Hepatic stellate cell (primary cell): ENCODE results near the gene TRPM2.
"Not testable (repeated sequence)": the region's sequence is repeated elsewhere in the genome, so short reads cannot be mapped to it uniquely, and the experiment has no call there.

Experiments
- DNase-seq: peaks from one replicate; pipeline ENCODE4 v3.0.0; 2011; ENCODE audit warnings: low spot score

Gene TRPM2

GRCh38 chr21:44463724-44464123, 110.3 kb downstream of the TRPM2 start:
- no peak for DNase-seq

DNA sequence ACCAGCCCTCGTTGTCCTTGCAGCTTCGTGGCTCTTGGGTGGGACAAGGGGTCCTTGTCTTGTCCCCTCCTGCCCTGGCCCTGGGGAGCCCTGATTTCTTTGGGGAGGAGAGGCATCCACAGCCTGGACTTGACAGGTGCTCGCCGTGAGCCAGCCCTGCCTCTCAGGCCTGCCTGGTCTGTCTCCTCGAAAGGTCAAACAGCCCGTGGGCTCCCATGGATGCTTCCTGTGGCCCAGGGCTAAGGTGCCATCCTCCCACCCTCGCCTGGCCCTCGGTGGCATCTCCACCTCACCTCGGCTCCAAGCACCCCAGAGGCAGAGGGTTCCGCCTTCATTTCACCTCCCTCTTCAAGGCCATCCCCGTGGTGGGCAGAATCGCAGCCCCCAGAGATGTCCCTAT, 110.9 kb downstream of the TRPM2 start:
- no peak for DNase-seq

- no peak for DNase-seq
Observed at GRCh38 chr21:44466351-44466954, 113.0 kb downstream of the TRPM2 start.

GRCh38 chr21:44466996-44467858, 113.8 kb downstream of the TRPM2 start:
- no peak for DNase-seq

DNA sequence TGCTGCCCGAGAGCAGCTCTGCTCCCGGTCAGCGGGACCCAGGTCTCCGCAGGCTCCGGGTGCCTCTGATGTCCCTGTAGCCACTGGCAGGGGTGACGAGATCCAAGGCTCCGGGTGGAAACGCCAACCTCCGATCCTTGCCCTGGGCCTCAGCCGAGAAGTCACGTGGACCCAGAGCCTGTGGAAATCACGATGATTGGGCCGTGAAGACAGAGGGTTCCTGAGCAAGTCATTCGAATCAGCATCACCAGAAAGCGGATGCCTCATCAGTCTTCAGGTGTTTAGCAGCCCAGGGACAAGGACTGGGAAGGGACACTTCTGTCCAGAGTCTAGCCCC, 114.4 kb downstream of the TRPM2 start:
- no peak for DNase-seq

- DNase-seq, result no peak
Observed at GRCh38 chr21:44471341-44471740, 117.9 kb downstream of the TRPM2 start.

GRCh38 chr21:44471996-44472395, 118.6 kb downstream of the TRPM2 start:
- DNase-seq, result no peak

GRCh38 chr21:44473915-44474555, 120.6 kb downstream of the TRPM2 start:
- no peak for DNase-seq

DNA sequence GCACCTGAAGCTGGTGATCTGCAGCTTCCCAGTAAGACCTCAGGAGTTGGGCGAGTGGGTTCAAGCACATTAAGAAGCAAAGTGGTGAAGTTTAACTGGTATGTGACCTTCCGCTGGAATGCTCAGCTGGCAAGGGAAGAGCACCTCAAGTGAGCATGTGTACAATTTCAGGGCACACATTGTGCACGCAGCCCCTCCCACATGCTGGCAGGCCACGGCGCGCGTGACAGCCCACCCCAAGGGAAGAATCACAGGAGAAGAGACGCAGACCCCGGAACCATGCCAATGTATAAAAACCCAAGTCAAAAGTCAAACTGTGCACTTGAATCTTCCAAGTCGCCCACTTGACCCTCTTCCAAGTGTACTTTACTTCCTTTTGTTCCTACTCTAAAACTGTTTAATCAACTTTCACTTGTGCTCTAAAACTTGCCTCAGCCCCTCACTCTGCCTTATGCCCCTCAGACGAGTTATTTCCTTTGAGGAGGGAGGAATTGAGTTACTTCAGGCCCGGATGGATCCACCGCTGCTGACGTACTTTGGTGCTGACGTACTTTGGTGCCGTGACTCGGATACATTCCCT, 121.9 kb downstream of the TRPM2 start:
- DNase-seq, result no peak

GRCh38 chr21:44477131-44477530, 123.7 kb downstream of the TRPM2 start:
- no peak for DNase-seq

DNA sequence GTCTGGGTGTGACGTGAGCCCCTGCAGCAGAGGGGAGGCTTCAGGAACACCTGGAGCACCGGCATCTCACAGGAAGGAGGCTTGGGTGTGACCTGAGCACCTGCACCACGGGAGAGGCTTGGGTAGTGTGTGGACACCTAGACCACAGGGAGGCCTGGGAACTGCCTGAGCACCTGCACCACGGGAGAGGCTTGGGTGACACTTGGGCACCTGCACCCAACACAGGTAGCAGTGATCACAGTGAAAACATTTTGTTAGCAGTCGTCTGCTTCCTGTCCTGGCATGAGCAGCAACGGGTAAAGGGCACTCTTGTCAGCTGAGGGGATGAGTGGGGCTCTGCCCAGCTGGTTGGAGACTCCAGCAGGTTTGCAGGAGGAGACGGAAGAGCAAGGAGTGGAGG, 124.3 kb downstream of the TRPM2 start:
- DNase-seq, result no peak

GRCh38 chr21:44478124-44478800, 124.8 kb downstream of the TRPM2 start:
- no peak for DNase-seq

- DNase-seq, result no peak
Observed at GRCh38 chr21:44478801-44479167, 125.4 kb downstream of the TRPM2 start.

DNA sequence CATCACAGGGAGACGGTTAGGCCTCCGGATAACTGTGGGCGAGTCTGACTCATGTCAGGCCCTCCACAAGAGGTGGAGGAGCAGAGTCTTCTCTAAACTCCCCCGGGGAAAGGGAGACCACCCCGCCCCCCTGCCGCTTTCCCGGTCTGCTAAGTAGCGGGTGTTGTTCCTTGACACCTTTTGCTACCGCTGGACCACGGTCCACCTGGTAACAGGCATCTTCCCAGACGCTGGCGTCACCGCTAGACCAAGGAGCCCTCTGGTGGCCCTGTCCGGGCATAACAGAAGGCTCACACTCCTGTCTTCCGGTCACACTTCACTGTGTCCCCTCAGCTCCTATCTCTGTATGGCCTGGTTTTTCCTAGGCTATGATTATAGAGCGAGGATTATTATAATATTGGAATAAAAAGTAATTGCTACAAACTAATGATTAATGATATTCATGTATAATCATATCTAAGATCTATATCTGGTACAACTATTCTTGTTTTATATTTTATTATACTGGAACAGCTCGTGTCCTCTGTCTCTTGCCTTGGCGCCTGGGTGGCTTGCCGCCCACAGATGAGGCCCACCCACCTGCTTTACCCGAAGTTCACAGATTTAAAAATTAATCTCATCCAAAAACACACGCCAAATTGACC, 126.3 kb downstream of the TRPM2 start:
- not testable (repeated sequence) for DNase-seq

DNA sequence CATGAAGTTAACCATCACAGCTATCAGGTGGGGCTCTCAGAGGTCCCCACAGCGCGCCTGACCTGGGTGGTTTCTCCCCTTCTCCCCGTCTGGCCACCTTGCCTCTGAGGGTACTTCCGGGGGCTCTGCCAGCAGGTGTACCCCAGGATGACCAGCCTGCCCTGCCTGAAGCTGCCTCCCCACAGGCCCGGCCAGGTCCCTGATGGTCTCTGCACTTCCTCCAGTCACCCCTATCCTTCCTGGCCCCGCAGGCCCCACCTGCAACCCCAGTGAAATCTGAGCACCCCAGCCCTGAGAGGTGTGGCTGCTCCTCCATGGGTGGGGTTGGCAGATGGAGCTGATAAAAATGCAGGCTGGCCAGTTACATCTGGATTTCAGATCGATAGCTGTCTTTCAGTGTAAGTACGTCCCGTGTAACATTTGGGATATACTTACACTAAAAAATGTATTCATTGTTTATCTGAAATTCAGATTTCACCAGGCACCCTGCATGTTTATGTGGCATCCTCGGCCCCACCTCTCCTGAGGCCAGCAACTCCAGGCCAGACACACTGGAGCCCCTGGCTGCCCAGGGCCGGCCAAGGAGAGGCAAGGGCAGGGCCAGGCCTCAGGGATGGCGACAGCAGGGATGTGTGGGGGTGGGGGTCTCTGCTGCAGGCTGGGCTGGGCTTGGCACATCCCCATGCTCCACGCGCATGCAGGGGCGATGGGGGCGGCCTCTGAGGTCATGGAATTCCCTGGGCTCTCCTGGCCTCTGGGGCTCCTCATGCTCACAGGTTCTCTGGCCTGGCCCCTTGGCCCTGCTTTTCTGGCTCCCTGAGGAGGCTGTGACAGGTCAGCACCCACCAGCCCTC, 127.0 kb downstream of the TRPM2 start:
- DNase-seq, result no peak

- DNase-seq, result no peak
Observed at GRCh38 chr21:44482581-44483287, 129.3 kb downstream of the TRPM2 start.

DNA sequence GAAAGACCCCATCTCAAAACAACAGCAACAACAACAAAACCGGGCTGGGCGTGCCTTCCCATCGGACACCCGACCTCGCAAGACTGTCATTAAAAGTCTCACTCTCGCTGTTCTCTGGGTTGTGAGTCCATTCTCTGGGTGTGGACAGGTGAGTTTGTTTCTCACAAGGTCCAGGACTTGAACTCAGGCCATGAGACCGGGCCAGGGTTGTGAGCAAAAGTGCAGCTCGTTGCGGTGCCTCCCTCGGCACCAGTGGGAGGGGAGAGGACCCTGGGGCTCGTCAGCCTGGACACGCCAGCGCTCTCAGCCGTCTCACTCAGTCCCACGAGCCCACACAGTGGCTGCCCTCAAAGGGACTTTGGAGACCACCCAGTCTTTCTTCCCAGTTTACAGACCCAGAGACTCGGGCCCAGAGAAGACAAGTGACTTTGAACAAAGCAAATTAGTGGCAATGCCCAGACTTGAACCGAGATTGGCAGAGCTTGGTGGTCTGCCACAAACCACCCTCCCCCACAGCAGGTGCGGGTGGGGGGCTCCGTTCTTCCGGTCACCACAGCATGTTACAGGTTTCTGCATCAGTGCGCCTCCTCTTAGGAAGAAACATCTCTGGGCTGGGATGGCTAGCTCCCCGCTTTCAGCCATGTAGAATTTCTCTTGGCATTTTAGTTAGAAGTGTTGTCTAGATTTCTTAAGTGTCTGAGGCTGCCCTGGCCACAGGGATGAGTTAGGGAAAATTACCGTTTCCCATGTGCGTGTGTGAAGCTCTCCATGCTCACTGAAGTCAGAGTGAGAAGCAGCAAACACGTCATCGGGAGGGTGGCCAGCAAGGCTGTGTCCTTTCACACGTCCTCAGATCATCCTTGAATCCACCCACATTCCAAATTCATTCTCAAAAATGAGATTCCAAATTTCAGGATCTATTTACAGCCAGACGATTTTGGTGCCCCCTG, 130.1 kb downstream of the TRPM2 start:
- no peak for DNase-seq

DNA sequence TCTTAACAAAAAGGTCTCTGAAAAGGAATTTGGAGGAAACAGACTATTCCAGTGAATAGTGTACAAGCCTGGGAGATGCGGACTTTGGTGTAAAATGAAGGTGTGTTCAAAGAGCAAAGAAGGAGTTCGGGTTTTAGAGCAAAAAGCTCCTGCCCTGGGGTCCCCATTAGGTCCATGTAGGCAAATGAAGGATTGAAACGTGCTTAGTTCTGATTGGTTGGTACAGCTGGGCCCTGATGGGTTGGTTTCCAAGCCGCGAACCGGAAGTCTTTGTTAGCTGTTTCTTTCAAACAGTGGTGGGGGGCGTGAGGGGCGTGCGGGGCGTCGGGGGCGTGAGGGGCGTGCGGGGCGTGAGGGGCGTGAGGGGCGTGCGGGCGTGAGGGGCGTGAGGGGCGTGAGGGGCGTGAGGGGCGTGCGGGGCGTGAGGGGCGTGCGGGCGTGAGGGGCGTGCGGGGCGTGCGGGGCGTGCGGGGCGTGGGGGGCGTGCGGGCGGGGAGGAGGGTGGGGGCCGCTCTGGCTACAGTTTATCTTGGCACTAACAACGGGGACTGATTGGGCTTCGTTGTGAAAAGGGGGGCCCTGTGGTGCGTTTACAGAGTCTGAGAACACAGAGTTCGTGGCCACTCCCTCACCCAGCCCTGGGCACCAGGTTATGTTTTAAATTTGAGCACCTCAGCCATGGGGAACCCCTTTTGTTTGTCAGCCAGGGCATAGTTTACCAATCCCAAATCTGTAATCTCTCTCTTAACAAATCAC, 131.3 kb downstream of the TRPM2 start:
- no peak for DNase-seq
